AG20443 (cell line): ENCODE data around the gene ARG2.

Experiments
- DNase-seq: peaks from one replicate; pipeline ENCODE4 v3.0.0; 2012; ENCODE audit warnings: low spot score, mixed read lengths

The ARG2 gene

DNA sequence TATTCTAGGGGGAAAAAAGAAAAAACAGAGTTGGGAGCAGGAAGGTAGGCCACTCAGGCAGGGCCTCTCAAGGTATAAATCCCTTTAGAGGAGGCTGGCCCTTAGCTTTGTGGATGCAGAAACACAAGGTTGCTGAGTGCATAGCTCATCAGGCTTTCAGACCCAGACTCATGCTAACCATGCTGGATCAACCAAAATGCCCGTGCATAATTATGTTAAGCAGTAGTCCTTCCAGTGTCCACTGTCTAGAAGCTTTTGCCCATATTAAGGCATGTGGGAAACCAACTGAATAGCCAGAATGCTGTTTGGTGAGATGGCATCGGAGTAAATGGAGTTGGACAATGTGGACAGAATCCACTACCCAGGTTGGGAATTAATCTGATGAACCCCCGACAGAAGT, 18.9 kb downstream of the ARG2 start:
- no peak for DNase-seq

GRCh38 chr14:67641480-67641879, 21.8 kb downstream of the ARG2 start:
- no peak for DNase-seq

- DNase-seq = no peak
Observed at GRCh38 chr14:67641902-67642749, 22.4 kb downstream of the ARG2 start.

DNA sequence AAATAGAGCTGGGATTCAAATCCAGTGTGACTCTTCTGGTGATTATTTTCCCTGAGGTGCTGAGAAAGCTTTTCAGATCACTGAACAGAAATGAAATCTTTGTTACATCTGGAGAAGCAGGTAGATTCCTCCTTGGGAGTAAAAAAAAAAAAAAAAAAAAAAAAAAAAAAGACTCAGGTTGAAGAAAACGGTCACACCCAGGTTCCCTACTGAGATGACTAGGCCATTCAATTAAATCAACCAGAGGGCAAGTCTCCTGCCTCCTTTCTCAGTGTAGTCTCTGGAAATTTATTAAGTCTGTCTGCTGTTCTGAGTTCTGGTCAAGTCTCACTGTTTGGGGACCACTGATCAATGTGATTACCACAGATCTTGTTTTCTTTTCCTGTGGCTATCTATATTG, 24.0 kb downstream of the ARG2 start:
- no peak for DNase-seq

DNA sequence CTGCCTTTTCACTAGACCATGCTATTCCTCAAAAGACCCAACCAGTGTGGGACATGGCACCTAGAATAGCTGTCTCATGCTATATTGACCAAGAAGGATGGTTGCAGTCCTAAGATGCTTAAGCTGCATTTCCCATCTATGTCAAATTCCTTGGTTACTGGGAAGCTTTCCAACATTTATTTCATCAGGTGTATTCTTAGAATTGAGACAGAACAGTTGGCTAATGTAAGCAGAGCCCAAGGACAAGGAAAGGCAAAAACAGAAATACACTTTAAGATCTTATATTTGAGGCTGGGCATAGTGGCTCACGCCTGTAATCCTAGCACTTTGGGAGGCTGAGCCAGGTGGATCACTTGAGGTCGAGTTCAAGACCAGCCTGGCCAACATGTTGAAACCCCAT, 24.7 kb downstream of the ARG2 start:
- DNase-seq = no peak

DNA sequence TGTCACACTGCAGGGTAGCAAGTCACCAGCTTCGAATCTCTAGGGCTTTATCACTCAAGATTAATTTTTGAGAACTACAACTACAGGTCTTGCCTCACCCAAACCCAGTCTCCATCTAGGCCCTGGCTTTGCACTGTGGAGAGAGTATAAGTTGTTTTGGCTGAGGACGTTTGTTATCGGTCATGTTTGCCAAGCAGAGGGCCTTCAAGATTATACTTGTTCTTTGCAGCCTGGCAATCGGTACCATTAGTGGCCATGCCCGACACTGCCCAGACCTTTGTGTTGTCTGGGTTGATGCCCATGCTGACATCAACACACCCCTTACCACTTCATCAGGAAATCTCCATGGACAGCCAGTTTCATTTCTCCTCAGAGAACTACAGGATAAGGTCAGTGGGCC, 25.7 kb downstream of the ARG2 start:
- no peak for DNase-seq

- no peak for DNase-seq
Observed at GRCh38 chr14:67646131-67646530, 26.4 kb downstream of the ARG2 start.

- no peak for DNase-seq
Observed at GRCh38 chr14:67650151-67650550, 30.4 kb downstream of the ARG2 start.

DNA sequence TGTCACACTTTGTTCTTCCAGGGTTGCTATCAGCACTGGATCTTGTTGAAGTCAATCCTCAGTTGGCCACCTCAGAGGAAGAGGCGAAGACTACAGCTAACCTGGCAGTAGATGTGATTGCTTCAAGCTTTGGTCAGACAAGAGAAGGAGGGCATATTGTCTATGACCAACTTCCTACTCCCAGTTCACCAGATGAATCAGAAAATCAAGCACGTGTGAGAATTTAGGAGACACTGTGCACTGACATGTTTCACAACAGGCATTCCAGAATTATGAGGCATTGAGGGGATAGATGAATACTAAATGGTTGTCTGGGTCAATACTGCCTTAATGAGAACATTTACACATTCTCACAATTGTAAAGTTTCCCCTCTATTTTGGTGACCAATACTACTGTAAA, 31.0 kb downstream of the ARG2 start:
- DNase-seq = peak; percentile 81

DNA sequence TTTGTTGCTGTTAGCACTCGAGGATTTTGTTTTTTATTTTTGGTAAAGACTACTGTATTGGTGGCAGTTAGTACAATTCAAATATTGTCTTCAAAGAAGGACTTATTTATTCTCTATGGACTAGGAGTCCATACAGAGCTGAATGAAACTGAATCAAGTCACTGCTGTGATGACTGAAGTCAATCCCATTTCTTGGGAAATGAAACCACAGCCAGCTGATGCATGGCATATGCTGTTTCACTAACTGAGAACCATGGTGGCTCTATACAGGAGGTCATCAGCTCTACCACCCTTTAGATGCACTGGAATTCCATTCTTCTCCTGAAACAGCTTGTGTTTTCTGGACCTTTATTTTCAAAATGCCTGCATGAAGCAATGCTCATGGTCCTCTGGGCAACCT, 32.5 kb downstream of the ARG2 start:
- DNase-seq = no peak

GRCh38 chr14:67653651-67654280, 34.0 kb downstream of the ARG2 start:
- DNase-seq = peak; percentile 44

GRCh38 chr14:67663633-67664032, 43.9 kb downstream of the ARG2 start:
- DNase-seq = no peak

DNA sequence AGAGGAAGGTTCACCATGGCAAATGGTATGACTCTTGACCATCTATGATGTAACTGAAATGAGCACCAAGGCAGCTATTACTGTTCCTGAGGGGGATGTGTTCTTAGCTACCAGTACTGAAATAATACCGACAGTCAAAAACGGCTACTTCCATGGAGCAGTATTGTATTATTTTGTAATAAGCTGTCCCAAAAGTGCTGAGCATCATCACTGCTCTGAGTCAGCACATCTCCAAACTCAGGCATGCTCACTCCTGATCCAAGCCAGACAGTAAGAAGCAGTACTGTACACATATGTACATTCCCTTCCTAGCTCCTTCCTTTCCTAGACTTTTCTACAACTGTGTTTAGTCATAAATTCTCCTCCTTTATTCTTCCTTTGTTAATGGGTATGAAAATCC, 46.1 kb downstream of the ARG2 start:
- DNase-seq = peak; percentile 63

- peak; percentile 63 for DNase-seq
Observed at GRCh38 chr14:67666750-67667449, 47.2 kb downstream of the ARG2 start.

GRCh38 chr14:67668559-67668958, 48.8 kb downstream of the ARG2 start:
- DNase-seq = no peak

GRCh38 chr14:67673451-67673850, 53.7 kb downstream of the ARG2 start:
- no peak for DNase-seq

DNA sequence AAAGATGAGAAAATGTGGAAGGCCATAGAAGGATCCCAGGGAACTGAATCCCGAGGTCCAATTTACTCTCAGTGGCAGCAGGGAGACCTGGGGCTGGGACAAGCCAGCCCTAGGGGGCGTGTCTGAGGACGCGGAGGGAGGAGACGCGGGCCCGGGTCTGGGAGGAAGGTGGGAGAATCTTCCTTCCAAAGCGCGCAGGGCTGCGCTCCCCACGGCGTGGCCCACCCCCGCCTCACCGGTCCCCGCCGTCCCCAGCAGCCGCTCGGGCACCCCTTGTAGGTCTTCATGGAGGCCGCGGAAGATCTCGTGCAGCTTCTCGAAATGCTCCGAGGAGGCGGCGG, 54.4 kb downstream of the ARG2 start:
- DNase-seq = peak; percentile 81

DNA sequence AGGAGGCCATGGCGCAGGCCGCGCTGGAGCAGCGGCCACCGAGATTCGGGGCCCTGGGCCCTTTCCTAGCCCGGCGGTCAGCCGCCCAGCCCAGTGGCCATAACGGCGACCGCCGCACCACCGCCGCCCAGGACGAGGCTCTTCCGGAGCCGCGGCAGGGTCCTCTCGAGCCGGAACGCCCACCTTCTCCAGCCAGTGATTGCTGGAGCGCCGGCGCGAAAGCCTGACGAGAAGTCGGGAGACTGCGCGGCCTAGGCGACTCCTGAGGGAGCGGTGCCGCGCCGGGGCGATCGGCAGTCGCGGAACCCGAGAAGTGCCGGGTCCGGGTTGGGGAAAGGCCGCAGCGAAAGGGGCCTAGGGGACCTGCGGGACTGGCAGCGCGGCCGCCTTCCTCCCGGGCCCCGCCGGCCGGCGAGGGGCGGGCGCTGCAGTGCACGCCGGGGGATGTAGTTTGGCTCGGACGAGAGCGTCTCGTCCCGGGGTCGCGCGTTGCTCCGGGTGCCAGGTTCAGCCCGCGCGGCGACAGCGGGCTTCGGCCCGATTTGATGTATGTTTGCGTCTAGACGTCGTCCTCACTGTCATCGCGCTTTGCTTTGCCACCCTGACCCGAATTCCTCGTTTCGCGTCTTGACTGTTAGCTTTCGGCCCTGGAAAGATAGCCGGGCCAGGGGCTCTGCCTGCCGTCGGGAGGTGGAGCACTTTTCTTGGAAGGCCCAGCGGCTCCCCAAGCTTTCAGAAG, 54.9 kb downstream of the ARG2 start, which contains the start of gene VTI1B:
TSS of gene VTI1B (minus strand) at position 153 of the 739 bp plus-strand sequence. CDS start at position 10, 143 bp downstream.
- DNase-seq = peak; percentile 94

GRCh38 chr14:67675219-67675582, 55.5 kb downstream of the ARG2 start:
- no peak for DNase-seq

DNA sequence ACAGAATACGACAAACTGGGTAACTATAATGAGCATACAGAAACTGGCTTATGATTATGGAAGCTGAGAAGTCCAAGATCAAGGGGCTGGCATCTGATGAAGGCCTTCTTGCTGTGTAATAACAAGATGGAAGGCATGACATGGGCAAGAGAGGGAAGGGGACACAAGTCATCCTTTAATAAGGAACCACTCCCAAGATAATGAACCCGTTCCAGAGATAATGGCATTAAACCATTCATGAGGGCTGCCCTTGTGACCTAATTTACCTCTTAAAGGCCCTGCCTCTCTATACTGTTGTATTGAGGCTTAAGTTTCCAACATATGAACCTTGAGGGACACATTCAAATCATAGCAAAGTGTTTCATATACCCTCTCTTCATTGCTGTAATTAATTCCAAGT, 59.3 kb downstream of the ARG2 start:
- DNase-seq = no peak

DNA sequence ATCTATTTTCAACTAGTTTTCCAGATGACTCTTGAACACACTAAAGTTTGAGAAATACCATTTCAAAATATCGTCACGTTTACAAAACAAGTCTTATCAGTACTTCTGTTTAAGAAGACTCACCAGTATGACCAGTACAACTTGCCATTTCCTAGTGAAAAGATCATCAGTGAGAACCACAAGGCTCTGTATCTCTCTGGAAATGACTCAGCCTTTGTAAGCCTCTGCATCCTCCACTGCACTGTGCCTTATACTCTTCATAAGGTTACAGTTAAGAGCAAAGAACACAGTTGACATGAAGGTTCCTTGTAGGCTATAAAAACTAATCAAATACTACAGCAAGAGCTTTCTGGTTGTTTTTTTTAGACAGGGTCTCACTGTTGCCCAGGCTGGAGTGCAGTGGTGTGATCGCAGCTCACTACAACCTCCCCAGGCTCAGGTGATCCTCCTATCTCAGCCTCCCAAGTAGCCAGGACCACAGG, 60.4 kb downstream of the ARG2 start:
- peak; percentile 78 for DNase-seq

DNA sequence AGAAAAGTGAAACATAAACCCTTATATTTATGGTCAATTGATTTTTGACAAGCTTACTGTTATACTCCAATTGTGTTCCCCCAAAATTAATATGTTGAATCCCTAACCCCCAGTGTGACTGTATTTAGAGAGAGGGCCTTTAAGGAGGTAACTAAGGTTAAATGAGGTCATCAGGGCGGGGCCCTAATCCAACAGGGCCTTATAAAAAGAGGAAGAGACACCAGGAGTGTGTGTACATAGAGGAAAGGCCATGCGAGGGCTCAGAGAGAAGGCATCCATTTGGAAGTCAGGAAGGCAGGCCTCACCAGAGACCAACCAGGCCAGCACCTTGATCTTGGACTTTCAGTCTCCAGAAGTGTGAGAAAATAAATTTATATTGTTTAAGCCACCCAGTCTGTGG, 61.2 kb downstream of the ARG2 start:
- DNase-seq = no peak
